HG02852 (cell line): ENCODE data around the gene SOX8.

Experiments
- ATAC-seq: cut with Tn5 transposase; IDR thresholded peaks from one replicate; pipeline ENCODE4 v1.9.1; 2021; ENCODE audit warnings: mild to moderate bottlenecking, moderate library complexity; ENCODE audit not compliant: unreplicated experiment

SOX8 gene

GRCh38 chr16:972316-973002 is 9.1 kb upstream of the SOX8 start:
- no peak for ATAC-seq

- no peak for ATAC-seq
Observed at GRCh38 chr16:973366-973765, 8.2 kb upstream of the SOX8 start.

- no peak for ATAC-seq
Observed at GRCh38 chr16:974001-974601, 7.5 kb upstream of the SOX8 start.

GRCh38 chr16:974611-975261 is 6.8 kb upstream of the SOX8 start:
- no peak for ATAC-seq

GRCh38 chr16:975291-975690 is 6.3 kb upstream of the SOX8 start:
- no peak for ATAC-seq

GRCh38 chr16:976389-976931 is 5.1 kb upstream of the SOX8 start:
- ATAC-seq: no peak

- ATAC-seq: no peak
Observed at GRCh38 chr16:977081-977701, 4.4 kb upstream of the SOX8 start.

- ATAC-seq: no peak
Observed at GRCh38 chr16:977896-978295, 3.7 kb upstream of the SOX8 start.

GRCh38 chr16:978403-978802 is 3.2 kb upstream of the SOX8 start:
- ATAC-seq: no peak

- no peak for ATAC-seq
Observed at GRCh38 chr16:979147-979546, 2.4 kb upstream of the SOX8 start.

GRCh38 chr16:979859-980594 is 1.5 kb upstream of the SOX8 start:
- ATAC-seq: no peak

- no peak for ATAC-seq
Observed at GRCh38 chr16:980595-980854, 1.0 kb upstream of the SOX8 start.

- ATAC-seq: no peak
Observed at GRCh38 chr16:982145-983043, 824 bp downstream of the SOX8 start.

GRCh38 chr16:983044-984030 is 1.8 kb downstream of the SOX8 start:
- ATAC-seq: no peak

GRCh38 chr16:984121-984694 is 2.6 kb downstream of the SOX8 start:
- ATAC-seq: no peak

- no peak for ATAC-seq
Observed at GRCh38 chr16:984736-985636, 3.4 kb downstream of the SOX8 start.

GRCh38 chr16:985646-986400 is 4.3 kb downstream of the SOX8 start:
- ATAC-seq: no peak
